ENCODE results near the gene BLNK. TPM values are rescaled to one million over a fixed set of nuclear protein-coding genes. Genes with fewer than 3 reads are reported as not detected.

BLNK gene
- total RNA-seq (2014; rRNA removed; shearing (Covaris generic)): not detected in 2 replicates

GRCh38 chr10:96271016-96271815 lies at the start of gene BLNK:
Gene BLNK, minus strand, starts transcription at chr10:96271569. Its CDS starts 171 bp downstream, at chr10:96271398.

GRCh38 chr10:96304230-96304629 lies 32.9 kb upstream of the BLNK start, which contains the start of gene DNTT:
Gene DNTT, plus strand, starts transcription at chr10:96304434. Its CDS starts 64 bp downstream, at chr10:96304498.

Other genes starting within 250 kb of the BLNK start
- gene CCNJ, start 228.0 kb downstream of the BLNK start, total RNA-seq (2014; rRNA removed; shearing (Covaris generic)): 3.2 and 5.2 TPM in 2 replicates
- 8.9 and 11.0 TPM in 2 replicates for gene ZNF518A, start 141.3 kb downstream of the BLNK start, total RNA-seq (2014; rRNA removed; shearing (Covaris generic))
- gene DNTT, start 32.9 kb upstream of the BLNK start, total RNA-seq (2014; rRNA removed; shearing (Covaris generic)): not detected in 2 replicates
- not detected in 2 replicates for gene OPALIN, start 87.4 kb upstream of the BLNK start, total RNA-seq (2014; rRNA removed; shearing (Covaris generic))
- 0.32 and 0.79 TPM in 2 replicates for gene TLL2, start 242.4 kb upstream of the BLNK start, total RNA-seq (2014; rRNA removed; shearing (Covaris generic))